Stimulated activated CD4-positive, alpha-beta T cell treated with anti-CD3 and anti-CD28 coated beads, Interleukin-1b, Interleukin-23, amount 100 ng/mL, for 4 hours (primary cell): ENCODE results near the gene PDLIM1.
A peak's percentile ranks its signal among the peaks of the same experiment; 100 is the strongest.

ENCODE experiments used
- DNase-seq, 2 donors: peaks; one replicate each; pipeline ENCODE4 v3.0.0-alpha.2; 2020; ENCODE audit warnings: low read depth in 2 of 2

The PDLIM1 gene

GRCh38 chr10:95290461-95291364 is at the start of gene PDLIM1:
Gene PDLIM1 (minus strand): TSS chr10:95291003. CDS start chr10:95290915, 88 bp downstream.
- peak in 1 of 2 donors; percentile 6 for DNase-seq

GRCh38 chr10:95339863-95340262 is 49.1 kb upstream of the PDLIM1 start:
- no peak for DNase-seq

GRCh38 chr10:95337423-95338160 is 46.8 kb upstream of the PDLIM1 start:
- no peak for DNase-seq

GRCh38 chr10:95336702-95337101 is 45.9 kb upstream of the PDLIM1 start:
- no peak for DNase-seq

- no peak for DNase-seq
Observed at GRCh38 chr10:95335933-95336699, 45.3 kb upstream of the PDLIM1 start.

- DNase-seq = no peak
Observed at GRCh38 chr10:95334805-95335144, 44.0 kb upstream of the PDLIM1 start.

GRCh38 chr10:95333997-95334804 is 43.4 kb upstream of the PDLIM1 start:
- no peak for DNase-seq

- DNase-seq = no peak
Observed at GRCh38 chr10:95332666-95333249, 42.0 kb upstream of the PDLIM1 start.

GRCh38 chr10:95331596-95332130 is 40.9 kb upstream of the PDLIM1 start:
- DNase-seq = no peak

GRCh38 chr10:95330966-95331453 is 40.2 kb upstream of the PDLIM1 start:
- no peak for DNase-seq

- no peak for DNase-seq
Observed at GRCh38 chr10:95329296-95329695, 38.5 kb upstream of the PDLIM1 start.

- DNase-seq = no peak
Observed at GRCh38 chr10:95328013-95328412, 37.2 kb upstream of the PDLIM1 start.

- no peak for DNase-seq
Observed at GRCh38 chr10:95327367-95327766, 36.6 kb upstream of the PDLIM1 start.

- no peak for DNase-seq
Observed at GRCh38 chr10:95326396-95326795, 35.6 kb upstream of the PDLIM1 start.

- DNase-seq = no peak
Observed at GRCh38 chr10:95325863-95326262, 35.1 kb upstream of the PDLIM1 start.

- no peak for DNase-seq
Observed at GRCh38 chr10:95324436-95325268, 33.8 kb upstream of the PDLIM1 start.

GRCh38 chr10:95321554-95322301 is 30.9 kb upstream of the PDLIM1 start:
- DNase-seq = no peak

GRCh38 chr10:95319239-95319638 is 28.4 kb upstream of the PDLIM1 start:
- no peak for DNase-seq

GRCh38 chr10:95315509-95315908 is 24.7 kb upstream of the PDLIM1 start:
- no peak for DNase-seq
